NCI-H345 treated with DMSO at 0.1 percent for 48 hours (cell line): ENCODE data around the gene CUL5.
"Not testable (repeated sequence)": the region's sequence is repeated elsewhere in the genome, so short reads cannot be mapped to it uniquely, and the experiment has no call there.

Experiments used
- DNase-seq: peaks from one replicate; lab custom pipeline; 2025; ENCODE audit not compliant: unreplicated experiment; lab: John Stamatoyannopoulos, UW

CUL5 gene

DNA sequence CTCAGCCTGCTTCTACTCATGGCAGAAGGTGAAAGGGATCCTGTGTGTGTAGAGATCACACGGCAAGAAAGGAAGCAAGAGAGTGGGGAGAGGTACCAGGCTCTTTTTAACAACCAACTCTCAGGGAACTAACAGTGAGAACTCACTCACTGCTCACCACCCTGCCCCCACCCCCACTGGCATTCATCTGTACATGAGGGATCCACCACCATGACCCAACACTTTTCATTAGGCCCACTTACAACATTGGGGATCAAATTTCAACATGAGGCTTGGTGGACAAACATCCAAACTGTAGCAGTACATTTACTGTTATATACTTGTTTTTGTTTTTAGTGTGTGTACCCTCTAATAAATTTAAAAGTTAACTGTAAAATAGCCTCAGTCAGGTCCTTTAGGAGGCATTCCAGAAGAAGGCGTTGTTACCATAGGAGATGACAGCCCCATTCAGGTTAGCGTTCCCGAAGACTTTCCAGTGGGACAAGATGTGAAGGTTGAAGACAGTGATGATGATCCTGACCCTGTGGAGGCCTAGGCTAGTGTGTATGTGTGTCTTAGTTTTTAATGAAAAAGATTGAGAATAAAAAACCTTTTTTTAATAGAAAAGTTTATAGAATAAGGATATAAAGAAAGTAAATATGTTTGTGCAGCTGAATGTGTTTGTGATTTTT, 11.3 kb downstream of the CUL5 start:
- no peak for DNase-seq

DNA sequence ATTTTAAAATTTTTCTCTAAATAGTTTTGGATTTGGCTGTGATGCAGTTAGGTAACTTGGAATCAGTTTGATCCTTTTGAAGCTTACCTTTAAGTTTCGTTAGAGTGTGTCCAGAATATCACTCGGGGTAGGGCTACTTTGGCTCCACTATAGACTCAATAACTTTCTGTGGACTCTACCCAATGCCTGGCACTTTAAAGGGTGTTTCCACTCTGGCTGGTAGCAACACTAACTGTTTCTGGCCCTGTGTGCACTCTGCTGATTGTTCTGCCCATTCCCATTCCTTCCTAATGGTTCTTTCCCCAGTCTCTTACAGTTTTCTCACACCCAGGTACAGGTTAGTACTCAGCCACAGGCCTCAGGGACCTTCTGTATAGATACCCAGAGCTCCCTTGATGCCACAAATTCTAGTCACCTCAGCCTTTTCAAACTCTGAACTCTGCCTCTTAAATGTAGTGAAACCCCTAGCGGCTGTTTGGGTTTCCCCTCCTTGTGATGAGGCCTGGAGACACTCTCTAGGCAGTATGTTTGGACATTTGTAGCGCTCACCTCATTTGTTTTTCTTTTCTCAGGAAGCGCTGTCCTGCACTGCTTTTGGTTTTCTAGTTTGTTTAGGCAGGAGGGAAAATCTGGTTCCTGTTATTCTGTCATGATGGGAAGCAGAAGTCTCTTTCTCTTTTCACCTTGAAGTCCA, 16.8 kb downstream of the CUL5 start:
- no peak for DNase-seq

DNA sequence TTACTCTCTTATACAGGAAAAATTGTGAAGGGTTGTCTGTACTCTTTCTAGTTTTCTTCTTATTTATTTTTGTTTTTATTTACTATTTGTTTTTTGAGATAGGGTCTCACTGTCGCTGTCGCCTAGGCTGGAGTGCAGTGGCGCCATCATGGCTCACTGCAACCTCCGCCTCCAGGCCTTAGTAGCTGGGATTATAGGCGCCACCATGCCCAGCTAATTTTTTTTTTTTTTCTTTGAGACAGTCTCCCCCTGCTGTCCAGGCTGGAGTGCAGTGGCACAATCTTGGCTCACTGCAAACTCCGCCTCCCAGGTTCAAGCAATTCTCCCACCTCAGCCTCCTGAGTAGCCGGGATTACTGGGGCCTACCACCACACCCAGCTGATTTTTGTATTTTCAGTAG, 18.4 kb downstream of the CUL5 start:
- no peak for DNase-seq

GRCh38 chr11:108028822-108029441, 20.2 kb downstream of the CUL5 start:
- DNase-seq = not testable (repeated sequence)

- not testable (repeated sequence) for DNase-seq
Observed at GRCh38 chr11:108031604-108032003, 22.9 kb downstream of the CUL5 start.

GRCh38 chr11:108032800-108033199, 24.1 kb downstream of the CUL5 start:
- no peak for DNase-seq

DNA sequence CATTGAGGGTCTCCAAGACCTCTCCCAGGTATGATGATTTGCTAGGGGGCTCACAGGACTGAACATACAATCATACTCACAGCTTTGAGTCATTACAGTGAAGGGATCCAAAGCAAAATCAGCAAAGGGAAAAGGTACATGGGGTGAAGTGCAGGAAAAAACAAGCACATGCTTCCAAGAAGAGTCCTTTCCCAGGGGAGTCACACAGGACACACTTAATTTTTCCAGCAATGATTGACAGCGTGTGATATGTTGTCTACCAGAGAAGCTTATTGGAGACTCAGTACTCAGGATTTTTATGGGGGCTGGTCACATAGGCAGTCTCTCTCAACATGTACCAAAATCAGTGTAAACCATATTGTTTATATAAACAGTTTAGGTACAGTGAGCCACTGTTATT, 25.3 kb downstream of the CUL5 start:
- no peak for DNase-seq

- DNase-seq = no peak
Observed at GRCh38 chr11:108034952-108035351, 26.3 kb downstream of the CUL5 start.

- no peak for DNase-seq
Observed at GRCh38 chr11:108035690-108036089, 27.0 kb downstream of the CUL5 start.

DNA sequence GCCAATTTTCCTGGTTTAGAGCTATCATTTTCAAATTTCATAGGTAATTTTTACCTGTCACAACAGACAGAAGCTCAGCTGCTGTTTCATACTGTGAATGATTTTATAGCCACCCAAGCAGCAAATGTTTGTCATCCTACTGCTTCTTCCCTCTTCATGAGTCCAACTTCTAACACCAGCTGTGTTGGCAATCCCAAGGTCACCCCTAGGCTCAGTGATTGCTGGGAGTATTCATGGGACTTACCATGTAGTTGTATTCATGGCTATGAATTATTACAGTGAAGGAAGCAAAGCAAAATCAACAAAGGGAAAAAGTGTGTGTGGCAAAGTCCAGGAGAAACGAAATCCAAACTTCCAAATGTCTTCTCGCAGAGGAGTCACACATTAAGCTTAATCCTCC, 28.5 kb downstream of the CUL5 start:
- no peak for DNase-seq

DNA sequence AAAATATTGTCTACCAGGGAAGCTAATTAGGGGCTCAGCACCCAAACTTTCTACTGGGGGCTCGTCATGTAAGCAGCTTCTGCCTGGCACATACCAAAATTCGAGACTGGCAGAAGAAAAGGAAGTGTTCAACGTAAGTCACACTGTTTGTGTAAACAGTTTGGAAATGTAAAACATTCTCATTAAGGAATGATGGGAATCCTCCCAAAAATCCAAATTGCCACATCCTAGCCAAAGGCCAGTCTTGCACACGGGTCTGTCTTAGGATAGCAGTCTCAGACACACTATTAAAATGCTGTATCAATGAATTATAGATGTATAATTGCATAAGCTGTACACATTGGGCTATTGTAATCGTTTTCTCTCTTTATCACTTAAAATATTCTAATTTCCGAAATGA, 28.9 kb downstream of the CUL5 start:
- no peak for DNase-seq

- no peak for DNase-seq
Observed at GRCh38 chr11:108048269-108048668, 39.6 kb downstream of the CUL5 start.

DNA sequence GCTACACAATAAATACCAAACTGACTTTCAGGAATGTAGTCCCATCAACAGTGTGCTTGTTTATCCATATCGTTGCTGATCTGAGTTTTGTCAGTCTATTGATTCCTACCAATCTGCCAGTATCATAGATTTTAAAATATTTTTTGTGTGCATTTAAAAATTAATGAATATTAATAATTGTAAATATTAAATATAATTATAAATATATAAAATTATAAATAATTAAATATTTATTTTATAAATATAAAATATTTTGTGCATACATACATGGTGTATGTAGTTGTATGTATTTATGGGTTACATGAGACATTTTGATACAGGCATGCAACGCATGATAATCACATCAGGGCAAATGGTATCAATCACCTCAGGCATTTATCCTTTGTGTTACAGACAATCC, 53.6 kb downstream of the CUL5 start:
- no peak for DNase-seq

- DNase-seq = no peak
Observed at GRCh38 chr11:108063410-108063809, 54.7 kb downstream of the CUL5 start.

- no peak for DNase-seq
Observed at GRCh38 chr11:108069947-108070346, 61.2 kb downstream of the CUL5 start.

GRCh38 chr11:108084811-108085210, 76.1 kb downstream of the CUL5 start:
- no peak for DNase-seq

DNA sequence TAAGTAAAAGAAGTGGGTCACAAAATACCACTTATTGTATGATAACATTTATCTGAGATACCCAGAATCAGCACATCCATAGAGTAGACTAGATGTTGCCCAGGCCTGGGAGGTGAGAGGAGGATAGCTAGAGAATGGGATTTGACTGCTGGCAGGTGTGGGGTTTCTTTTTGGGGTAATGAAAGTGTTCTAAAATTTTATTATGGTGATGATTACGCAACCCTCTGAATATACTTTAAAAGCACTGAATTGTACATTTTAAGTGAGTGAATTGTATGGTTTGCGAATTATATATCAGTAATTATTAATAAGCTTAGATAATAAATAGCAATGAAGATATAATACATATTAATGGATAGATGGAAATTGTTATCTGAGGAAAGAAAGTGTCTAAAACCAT, 77.0 kb downstream of the CUL5 start:
- no peak for DNase-seq

DNA sequence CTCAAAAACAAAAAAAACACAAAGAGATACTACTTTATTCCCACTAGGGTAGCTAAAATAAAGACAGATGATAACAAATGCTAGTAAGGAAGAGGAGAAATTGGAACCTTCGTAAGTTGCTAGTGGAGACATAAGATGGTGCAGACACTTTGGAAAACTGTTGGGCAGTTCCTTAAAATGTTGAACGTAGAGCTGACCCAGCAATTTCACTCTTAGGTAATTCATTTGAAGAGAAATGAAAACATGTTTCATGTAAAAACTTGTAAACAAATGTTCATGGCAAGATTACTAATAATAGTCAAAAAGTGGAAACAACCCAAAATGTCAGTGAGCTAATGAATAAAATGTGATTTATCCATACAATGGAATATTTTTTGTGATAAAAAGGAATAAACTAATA, 83.4 kb downstream of the CUL5 start:
- no peak for DNase-seq

- no peak for DNase-seq
Observed at GRCh38 chr11:108093128-108093904, 84.6 kb downstream of the CUL5 start.

GRCh38 chr11:108097179-108097578, 88.5 kb downstream of the CUL5 start:
- DNase-seq = no peak

- DNase-seq = no peak
Observed at GRCh38 chr11:108101090-108101775, 92.5 kb downstream of the CUL5 start.
